A204.1 (cell line): ENCODE measurements around the gene FIGLA.
"Not testable (repeated sequence)": the region's sequence is repeated elsewhere in the genome, so short reads cannot be mapped to it uniquely, and the experiment has no call there.

Source experiments
- FAIRE-seq: peaks from 2 replicates; lab custom pipeline; 2012; peaks lifted over from hg19 to GRCh38; lab: Jason Lieb, UNC

FIGLA gene

GRCh38 chr2:70745276-70745825, 45.1 kb downstream of the FIGLA start:
- FAIRE-seq, result no peak

DNA sequence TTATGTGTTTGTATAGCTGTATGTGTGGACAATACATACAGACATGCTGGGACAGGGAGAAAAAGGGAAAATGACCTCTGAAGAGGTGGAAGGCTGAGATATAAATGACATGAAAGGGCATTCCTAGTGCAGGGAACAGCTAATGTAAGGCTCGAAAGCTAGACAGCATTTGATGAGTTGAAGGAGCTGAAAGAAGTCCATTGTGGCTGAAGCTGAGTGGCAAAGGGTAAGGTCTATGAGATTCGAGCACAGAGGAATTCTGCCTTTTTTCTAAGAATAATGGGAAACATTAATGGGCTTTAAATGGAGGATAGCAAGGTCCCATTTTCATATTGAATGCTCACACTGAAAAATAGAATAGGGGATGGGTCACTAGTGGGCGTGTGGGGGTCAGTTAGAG, 46.0 kb downstream of the FIGLA start:
- no peak for FAIRE-seq

GRCh38 chr2:70743677-70744076, 46.8 kb downstream of the FIGLA start:
- FAIRE-seq, result no peak

DNA sequence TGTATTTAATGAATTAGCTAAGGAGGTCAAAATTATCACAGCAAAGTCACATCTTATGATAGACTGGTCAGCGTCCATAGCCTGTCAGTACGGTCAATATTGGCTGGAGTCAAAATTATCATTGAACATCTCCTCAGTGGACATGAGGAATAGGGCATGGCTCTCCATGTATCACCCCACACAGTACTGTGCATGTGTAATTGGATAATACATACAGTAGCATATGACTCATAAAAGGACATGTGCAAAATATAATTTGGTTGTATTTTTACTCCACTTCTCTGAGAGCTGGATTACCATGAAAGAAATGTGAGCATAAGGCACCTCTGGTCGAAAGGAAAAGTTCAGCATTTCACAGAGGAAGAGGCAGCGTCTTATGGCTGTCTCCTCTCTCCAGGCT, 47.4 kb downstream of the FIGLA start:
- no peak for FAIRE-seq

GRCh38 chr2:70739492-70739891, 51.0 kb downstream of the FIGLA start:
- FAIRE-seq, result not testable (repeated sequence)

GRCh38 chr2:70738159-70738558, 52.3 kb downstream of the FIGLA start:
- FAIRE-seq, result no peak

- FAIRE-seq, result no peak
Measured at GRCh38 chr2:70735071-70735470, 55.4 kb downstream of the FIGLA start.

GRCh38 chr2:70733646-70734180, 56.7 kb downstream of the FIGLA start:
- FAIRE-seq, result no peak

- FAIRE-seq, result no peak
Measured at GRCh38 chr2:70732766-70733645, 57.4 kb downstream of the FIGLA start.

GRCh38 chr2:70730730-70731129, 59.7 kb downstream of the FIGLA start:
- no peak for FAIRE-seq

DNA sequence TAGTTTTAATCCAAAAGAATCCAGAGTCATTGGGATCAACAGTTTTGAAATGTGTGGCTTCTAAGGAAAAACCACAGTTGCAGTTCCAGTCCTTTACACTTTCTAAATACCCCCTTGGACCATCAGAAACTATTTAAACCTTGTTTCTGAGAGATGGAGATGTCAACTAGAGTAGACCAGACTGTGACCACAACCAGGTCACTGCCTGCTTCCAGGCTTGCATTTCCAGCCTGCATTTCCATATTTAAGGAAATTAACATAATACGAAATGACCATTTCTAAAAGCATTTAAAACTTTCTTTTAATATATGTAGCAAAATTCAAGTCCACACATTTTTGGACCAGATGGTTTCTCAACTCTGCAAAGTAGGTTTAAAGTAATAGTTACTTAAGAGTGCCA, 60.8 kb downstream of the FIGLA start:
- no peak for FAIRE-seq

- no peak for FAIRE-seq
Measured at GRCh38 chr2:70728128-70728527, 62.3 kb downstream of the FIGLA start.
